ENCODE results near the gene TET3.

Gene TET3

GRCh38 chr2:74004212-74005182 is 19.8 kb downstream of the TET3 start:
- no peak for DNase-seq (ENCODE audit: low read depth)
- no peak overlapping the region for H3K4me3 ChIP-seq (ENCODE audit: low read depth, low read length)
- TF ChIP-seq POLR2A (IDR thresholded peaks at IDR 0.05; ENCODE audit: extremely low read depth, insufficient read length) (no peak), MYC (IDR thresholded peaks at IDR 0.05; ENCODE audit: low read depth, low read length) (no peak), MAX (IDR thresholded peaks at IDR 0.05; ENCODE audit: low read depth, low read length) (no peak), CTCF (IDR thresholded peaks at IDR 0.05; ENCODE audit: low read depth, low read length) (no peak)

GRCh38 chr2:74005786-74006185 is 21.1 kb downstream of the TET3 start:
- no peak overlapping the region for H3K4me3 ChIP-seq (ENCODE audit: low read depth, low read length)
- TF ChIP-seq POLR2A (IDR thresholded peaks at IDR 0.05; ENCODE audit: extremely low read depth, insufficient read length) (no peak), CTCF (IDR thresholded peaks at IDR 0.05; ENCODE audit: low read depth, low read length) (no peak)
- DNase-seq (ENCODE audit: low read depth): no peak

GRCh38 chr2:74006459-74006858 is 21.7 kb downstream of the TET3 start:
- no peak for DNase-seq (ENCODE audit: low read depth)
- no peak for TF ChIP-seq POLR2A (IDR thresholded peaks at IDR 0.05; ENCODE audit: extremely low read depth, insufficient read length)
- no peak for TF ChIP-seq CTCF (IDR thresholded peaks at IDR 0.05; ENCODE audit: low read depth, low read length)
- TF ChIP-seq MAX (IDR thresholded peaks at IDR 0.05; ENCODE audit: low read depth, low read length): no peak
- no peak overlapping the region for H3K4me3 ChIP-seq (ENCODE audit: low read depth, low read length)

- TF ChIP-seq POLR2A (IDR thresholded peaks at IDR 0.05; ENCODE audit: extremely low read depth, insufficient read length) (no peak), MAX (IDR thresholded peaks at IDR 0.05; ENCODE audit: low read depth, low read length) (no peak), MYC (IDR thresholded peaks at IDR 0.05; ENCODE audit: low read depth, low read length) (no peak), CTCF (IDR thresholded peaks at IDR 0.05; ENCODE audit: low read depth, low read length) (no peak)
- no peak overlapping the region for H3K4me3 ChIP-seq (ENCODE audit: low read depth, low read length)
- no peak for DNase-seq (ENCODE audit: low read depth)
Measured at GRCh38 chr2:74007121-74007520, 22.4 kb downstream of the TET3 start.

GRCh38 chr2:74007711-74008110 is 23.0 kb downstream of the TET3 start:
- DNase-seq (ENCODE audit: low read depth): no peak
- H3K4me3 ChIP-seq (ENCODE audit: low read depth, low read length): no peak overlapping the region
- TF ChIP-seq POLR2A (IDR thresholded peaks at IDR 0.05; ENCODE audit: extremely low read depth, insufficient read length): no peak
- TF ChIP-seq MAX (IDR thresholded peaks at IDR 0.05; ENCODE audit: low read depth, low read length): no peak
- TF ChIP-seq MYC (IDR thresholded peaks at IDR 0.05; ENCODE audit: low read depth, low read length): no peak
- TF ChIP-seq CTCF (IDR thresholded peaks at IDR 0.05; ENCODE audit: low read depth, low read length): no peak

Measured in NB4 (cell line).